H9 (cell line): ENCODE results near the gene NRXN3. TPM values are rescaled to one million over a fixed set of nuclear protein-coding genes. Genes with fewer than 3 reads are reported as not detected.

Experiments
- DNase-seq: peaks from one replicate; pipeline ENCODE4 v3.0.0-alpha.2; 2017
- H2AFZ ChIP-seq: one replicate; pipeline ENCODE4 v1.6.1; 2013; ENCODE audit warnings: mild to moderate bottlenecking, low read length, control low read depth, moderate library complexity
- H2AK5ac ChIP-seq: 2 replicates; pipeline ENCODE4 v1.6.1; 2013; ENCODE audit warnings: low read length, control low read depth, mixed read lengths; ENCODE audit not compliant: insufficient read length
- H2BK120ac ChIP-seq: one replicate; pipeline ENCODE4 v1.6.1; 2013; ENCODE audit warnings: low read depth, mild to moderate bottlenecking, low read length, control low read depth, inconsistent platforms; ENCODE audit not compliant: poor library complexity, severe bottlenecking
- H2BK12ac ChIP-seq: 2 replicates; pipeline ENCODE4 v1.6.1; 2013; ENCODE audit warnings: low read length, control low read depth, mixed read lengths, low read depth; ENCODE audit not compliant: insufficient read length
- H2BK15ac ChIP-seq: 2 replicates; pipeline ENCODE4 v1.6.1; 2013; ENCODE audit warnings: low read depth, low read length, control low read depth
- H2BK20ac ChIP-seq: one replicate; pipeline ENCODE4 v1.6.1; 2013; ENCODE audit warnings: low read depth, mild to moderate bottlenecking, low read length, control low read depth, inconsistent platforms; ENCODE audit not compliant: poor library complexity, severe bottlenecking
- H2BK5ac ChIP-seq: 2 replicates; pipeline ENCODE4 v1.6.1; 2013; ENCODE audit warnings: low read length, control low read depth, mixed read lengths; ENCODE audit not compliant: insufficient read length
- H3K14ac ChIP-seq: 2 replicates; pipeline ENCODE4 v1.6.1; 2013; ENCODE audit warnings: low read length, control low read depth; ENCODE audit not compliant: insufficient read depth
- H3K18ac ChIP-seq: 2 replicates; pipeline ENCODE4 v1.6.1; 2013; ENCODE audit warnings: low read depth, mild to moderate bottlenecking, mixed read lengths, low read length, control low read depth; ENCODE audit not compliant: insufficient read length
- H3K23ac ChIP-seq: 2 replicates; pipeline ENCODE4 v1.6.1; 2013; ENCODE audit warnings: low read length, control low read depth, mixed read lengths, low read depth; ENCODE audit not compliant: insufficient read length
- H3K23me2 ChIP-seq: 2 replicates; pipeline ENCODE4 v1.6.1; 2013; ENCODE audit warnings: low read depth, mild to moderate bottlenecking, mixed read lengths, low read length, control low read depth; ENCODE audit not compliant: insufficient read length, poor library complexity, severe bottlenecking
- H3K27ac ChIP-seq: 2 replicates; pipeline ENCODE4 v1.5.1; 2013; ENCODE audit warnings: low read length, control low read depth, mixed read lengths, low read depth; ENCODE audit not compliant: insufficient read length
- H3K27me3 ChIP-seq: 2 replicates; pipeline ENCODE4 v1.6.1; 2013; ENCODE audit warnings: low read length, control low read depth, inconsistent platforms; ENCODE audit not compliant: insufficient read depth
- H3K4ac ChIP-seq: 2 replicates; pipeline ENCODE4 v1.6.1; 2013; ENCODE audit warnings: low read depth, mild to moderate bottlenecking, control low read depth, inconsistent platforms, low read length, moderate library complexity
- H3K4me1 ChIP-seq: 2 replicates; pipeline ENCODE4 v1.6.1; 2013; ENCODE audit warnings: low read length, control low read depth, inconsistent platforms; ENCODE audit not compliant: insufficient read depth
- H3K4me2 ChIP-seq: 2 replicates; pipeline ENCODE4 v1.6.1; 2013; ENCODE audit warnings: low read length, control low read depth, mixed read lengths; ENCODE audit not compliant: insufficient read length, insufficient read depth
- H3K56ac ChIP-seq: 2 replicates; pipeline ENCODE4 v1.6.1; 2013; ENCODE audit warnings: low read depth, mild to moderate bottlenecking, mixed read lengths, low read length, control low read depth; ENCODE audit not compliant: insufficient read length
- H3K79me1 ChIP-seq: 2 replicates; pipeline ENCODE4 v1.6.1; 2013; ENCODE audit warnings: low read depth, mild to moderate bottlenecking, moderate library complexity, low read length, control low read depth, inconsistent platforms; ENCODE audit not compliant: insufficient read depth, poor library complexity, severe bottlenecking
- H3K79me2 ChIP-seq: 2 replicates; pipeline ENCODE4 v1.6.1; 2013; ENCODE audit warnings: low read length, control low read depth, inconsistent platforms; ENCODE audit not compliant: insufficient read depth
- H3K9ac ChIP-seq: 2 replicates; pipeline ENCODE4 v1.6.1; 2013; ENCODE audit warnings: low read length, control low read depth, mixed read lengths; ENCODE audit not compliant: insufficient read length; ENCODE audit errors: extremely low read depth
- H3K9me3 ChIP-seq: one replicate; pipeline ENCODE4 v1.6.1; 2013; ENCODE audit warnings: low read depth, low read length, inconsistent platforms; ENCODE audit not compliant: control insufficient read depth
- H3T11ph ChIP-seq: one replicate; pipeline ENCODE4 v1.6.1; 2013; ENCODE audit warnings: mild to moderate bottlenecking, low read length, control low read depth, inconsistent platforms
- H4K20me1 ChIP-seq: one replicate; pipeline ENCODE4 v1.6.1; 2013; ENCODE audit not compliant: control insufficient read depth, insufficient read length, insufficient read depth
- H4K5ac ChIP-seq: 2 replicates; pipeline ENCODE4 v1.6.1; 2013; ENCODE audit warnings: low read depth, mild to moderate bottlenecking, mixed read lengths, low read length, control low read depth; ENCODE audit not compliant: insufficient read length
- H4K8ac ChIP-seq: replicated peaks from 2 replicates; pipeline ENCODE4 v1.6.1; 2013; ENCODE audit warnings: low read length, control low read depth, mixed read lengths, low read depth; ENCODE audit not compliant: insufficient read length
- H4K91ac ChIP-seq: 2 replicates; pipeline ENCODE4 v1.6.1; 2013; ENCODE audit warnings: low read depth, mild to moderate bottlenecking, moderate library complexity, mixed read lengths, low read length, control low read depth; ENCODE audit not compliant: insufficient read length
- H3K27ac Mint-ChIP-seq, 3 experiments: 2 replicates in 2 of 3; 3 replicates in 1 of 3; pipeline ENCODE4 v1.8.0; 2020 to 2021; ENCODE audit warnings: mixed read lengths in 3 of 3, mild to moderate bottlenecking in 1 of 3, moderate library complexity in 1 of 3
- H3K27me3 Mint-ChIP-seq: 2 replicates; pipeline ENCODE4 v1.8.0; 2021; ENCODE audit warnings: low read depth, mild to moderate bottlenecking, moderate library complexity, mixed read lengths
- H3K36me3 Mint-ChIP-seq, 3 experiments: 2 replicates in 2 of 3; 3 replicates in 1 of 3; pipeline ENCODE4 v1.8.0; 2020 to 2021; ENCODE audit warnings: low read depth in 3 of 3, mixed read lengths in 3 of 3; ENCODE audit not compliant: insufficient read depth in 1 of 3
- H3K4me1 Mint-ChIP-seq, 2 experiments: 2 replicates each; pipeline ENCODE4 v1.8.0; 2020; ENCODE audit warnings: mixed read lengths in 2 of 2
- H3K4me3 Mint-ChIP-seq, 2 experiments: 2 replicates in 1 of 2; 3 replicates in 1 of 2; pipeline ENCODE4 v1.8.0; 2020 to 2021; ENCODE audit warnings: mild to moderate bottlenecking in 2 of 2, mixed read lengths in 2 of 2, moderate library complexity in 1 of 2
- H3K9me3 Mint-ChIP-seq, 2 experiments: 2 replicates in 1 of 2; 3 replicates in 1 of 2; pipeline ENCODE4 v1.8.0; 2020; ENCODE audit warnings: mild to moderate bottlenecking in 2 of 2, mixed read lengths in 2 of 2, moderate library complexity in 1 of 2
- CTCF ChIP-seq: fragments of 200-600 bp; sonication (generic); conservative IDR thresholded peaks from 3 replicates; pipeline ENCODE4 v1.8.0; 2021; ENCODE audit warnings: antibody characterized with exemption, mild to moderate bottlenecking
- WGBS: extraction: QIAGEN DNeasy Blood & Tissue Kit; methylation state at CpG from one replicate; pipeline ENCODE4 v1.1.7; 2013; ENCODE audit warnings: missing lambda C conversion rate, low lambda C conversion rate, mixed read lengths; ENCODE audit not compliant: insufficient read length; ENCODE audit errors: extremely low coverage; 5-methylcytosine and 5-hydroxymethylcytosine counted together
- total RNA-seq: library from RNA; stranded (reverse); gene quantifications from 2 replicates; pipeline ENCODE4 v1.2.1, GENCODE V29; 2021

Gene NRXN3
- total RNA-seq, 1 experiment from 2014 or later: 1.8 TPM

- WGBS: no CpG with 5 or more reads among the region's 4 CpGs
- DNase-seq: no peak
- no peak overlapping the region for H2BK5ac ChIP-seq
Observed at GRCh38 chr14:79084861-79085260, 914.7 kb downstream of the NRXN3 start.

More at GRCh38 chr14:79084861-79085260, 914.7 kb downstream of the NRXN3 start:
- Histone ChIP-seq H2AFZ (no peak overlapping the region), H3K14ac (no peak overlapping the region), H3K27me3 (no peaks in the 10 kb centered on the region), H3K9me3 (no peaks in the 10 kb centered on the region), H2BK12ac (no peak overlapping the region), H4K91ac (no peak overlapping the region), H4K8ac (no peak overlapping the region), H2BK15ac (no peak overlapping the region), H3K79me1 (no peaks in the 10 kb centered on the region), H3K79me2 (no peaks in the 10 kb centered on the region), H4K20me1 (no peaks in the 10 kb centered on the region), H3K4ac (no peak overlapping the region), H3K9ac (no peak overlapping the region), H3T11ph (no peak overlapping the region), H2BK120ac (no peak overlapping the region), H2BK20ac (no peak overlapping the region), H3K56ac (no peak overlapping the region), H3K4me1 (no peaks in the 10 kb centered on the region), H3K27ac (no peak overlapping the region), H2AK5ac (no peak overlapping the region), H3K4me2 (no peak overlapping the region), H4K5ac (no peak overlapping the region), H3K23me2 (no peaks in the 10 kb centered on the region), H3K23ac (no peak overlapping the region), H3K18ac (no peak overlapping the region)
- Mint-ChIP-seq H3K4me3 (no peak overlapping the region), H3K4me1 (no peaks in the 10 kb centered on the region; a peak in 1 of 4 replicates), H3K36me3 (no peaks in the 10 kb centered on the region), H3K9me3 (no peaks in the 10 kb centered on the region; a peak in 1 of 5 replicates), H3K27ac (no peak overlapping the region), H3K27me3 (peaks cover 48% of the 10 kb centered on the region)
- no peak for TF ChIP-seq CTCF
